GM12878 (cell line): ENCODE data around the gene TESK1. TPM values are rescaled to one million over a fixed set of nuclear protein-coding genes. Genes with fewer than 3 reads are reported as not detected.

Experiments
- CREB1 ChIP-seq: IDR thresholded peaks from 2 replicates; pipeline ENCODE4 v1.6.1; 2012; ENCODE audit warnings: low read depth, mild to moderate bottlenecking, inconsistent platforms
- HCFC1 ChIP-seq: fragments of 150-350 bp; IDR thresholded peaks from 2 replicates; pipeline ENCODE4 v1.6.1; 2014; ENCODE audit warnings: low read length
- IKZF2 ChIP-seq, 2 experiments: fragments of 450-650 bp; IDR thresholded peaks; 2 replicates each; pipeline ENCODE4 v1.6.1; 2017; ENCODE audit warnings: mild to moderate bottlenecking in 2 of 2, moderate library complexity in 2 of 2
- PAX5 ChIP-seq: IDR thresholded peaks from 2 replicates; pipeline ENCODE4 v1.6.1; 2011; ENCODE audit warnings: low read depth, low read length, borderline replicate concordance
- PRDM15 ChIP-seq: fragments of 450-650 bp; formaldehyde crosslinking; IDR thresholded peaks from 2 replicates; pipeline ENCODE4 v1.4.0; 2020; ENCODE audit warnings: mild to moderate bottlenecking, moderate library complexity
- RAD51 ChIP-seq: fragments of 450-650 bp; IDR thresholded peaks from 2 replicates; pipeline ENCODE4 v1.6.1; 2016; ENCODE audit warnings: moderate library complexity, mild to moderate bottlenecking, inconsistent platforms
- SREBF2 ChIP-seq: IDR thresholded peaks from 2 replicates; pipeline ENCODE4 v1.6.1; 2012; ENCODE audit warnings: mild to moderate bottlenecking, low read length
- TCF12 ChIP-seq: IDR thresholded peaks from 2 replicates; pipeline ENCODE4 v1.6.1; 2011; ENCODE audit warnings: low read depth, mild to moderate bottlenecking, low read length
- TCF7 ChIP-seq: IDR thresholded peaks from 2 replicates; pipeline ENCODE4 v1.6.1; 2014; ENCODE audit warnings: antibody characterized with exemption, borderline replicate concordance
- USF2 ChIP-seq: IDR thresholded peaks from 2 replicates; pipeline ENCODE4 v1.6.1; 2011; ENCODE audit warnings: low read depth, low read length, improper control_type of control experiment, borderline replicate concordance
- ZNF207 ChIP-seq: fragments of 450-650 bp; IDR thresholded peaks from 2 replicates; pipeline ENCODE4 v1.6.1; 2014; ENCODE audit warnings: antibody characterized with exemption, mild to moderate bottlenecking, borderline replicate concordance
- polyA plus RNA-seq, 11 experiments: library from polyadenylated mRNA; depleted of rRNA in 4 of 11; unstranded in 6 of 11; stranded (reverse) in 5 of 11; fragments of >200 nt; fragmentation: Nextera tagmentation in 4 of 11; fragmentation: Illumina TruSeq in 1 of 11; extraction: Ambion mirVana in 4 of 11; extraction: Trizol in 1 of 11; gene quantifications; 1 replicate in 1 of 11; 2 replicates in 10 of 11; pipeline versions ENCODE4 v1.2.1 to v1.2.3, GENCODE V29; 2011 to 2016; ENCODE audit warnings: inconsistent platforms in 2 of 11, missing spikeins in 2 of 11, low read depth in 1 of 11
- total RNA-seq, 4 experiments: library from RNA; depleted of rRNA in 3 of 4; stranded (reverse); fragments of >200 nt in 3 of 4; fragmentation: Illumina TruSeq in 1 of 4; extraction: Trizol in 1 of 4; gene quantifications; 2 replicates each; pipeline versions ENCODE4 v1.2.1 to v1.2.3, GENCODE V29; 2013 to 2021

The TESK1 gene
- total and polyA plus RNA-seq, 10 of the 15 experiments (the other 5 are each of a cell fraction or from before 2014, with no cell fraction given): 0.16 to 19.5 (median 7.9) TPM; not detected in 1

- TF ChIP-seq PRDM15: no peak
- peak; percentile 57 for TF ChIP-seq HCFC1
- TF ChIP-seq IKZF2 (IDR thresholded peaks at IDR 0.05): no peak; a peak in 1 of 4 replicates
- peak; percentile 79; the same call in 1 of the 2 replicates for TF ChIP-seq PAX5
- no peak for TF ChIP-seq TCF12
- no peak for TF ChIP-seq USF2
- no peak; the same call in 1 of the 2 replicates for TF ChIP-seq ZNF207
- TF ChIP-seq TCF7: no peak
- peak; percentile 89 for TF ChIP-seq CREB1
- TF ChIP-seq SREBF2: no peak
- no peak for TF ChIP-seq RAD51
Measured at GRCh38 chr9:35603986-35604577, 980 bp upstream of the TESK1 start (continued).
